ENCODE measurements around the gene CCNJ. TPM values are rescaled to one million over a fixed set of nuclear protein-coding genes. Genes with fewer than 3 reads are reported as not detected.

Gene CCNJ
- total and polyA plus RNA-seq, 3 experiments from 2014 or later: 1.1 to 10.0 (median 9.4) TPM

DNA sequence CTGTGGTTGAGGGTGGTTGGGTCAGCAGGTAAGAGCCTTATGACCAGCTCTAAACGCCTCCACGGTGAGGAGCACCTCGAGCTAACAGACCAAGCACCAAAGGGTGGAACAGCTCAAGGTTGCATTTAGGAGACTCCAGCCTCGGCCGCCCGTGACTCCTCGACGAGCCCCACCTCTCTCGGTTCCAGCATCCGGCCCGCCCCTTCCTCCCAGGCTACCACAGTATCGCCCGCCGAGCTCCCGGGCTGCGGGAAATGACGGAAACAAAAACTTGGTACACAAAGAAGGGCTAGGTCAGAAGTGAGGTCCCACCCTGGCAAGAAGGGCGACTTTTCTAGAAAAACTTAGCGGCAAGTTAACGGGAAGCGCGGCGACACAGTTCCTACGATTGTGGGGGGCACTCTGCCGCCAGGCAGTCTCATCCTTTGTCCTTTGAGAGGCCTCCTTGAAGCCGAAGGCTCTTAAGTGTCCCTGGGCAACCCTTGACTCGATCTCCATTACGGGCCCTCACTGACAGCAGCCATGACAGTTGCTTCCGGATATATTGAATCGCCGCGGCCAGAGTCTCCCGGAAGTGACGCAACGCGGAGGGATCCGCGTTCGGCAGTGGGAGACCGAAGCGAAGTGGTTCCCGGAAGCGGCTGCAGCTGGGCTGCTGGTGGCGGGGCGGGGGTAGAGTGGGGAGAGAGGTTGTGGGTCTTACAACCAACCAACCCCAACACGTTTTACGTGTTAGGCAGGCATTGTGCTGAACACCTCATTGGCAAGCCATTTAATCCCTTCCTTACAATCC lies 46.5 kb downstream of the CCNJ start:
- peak overlapping the region; percentile 95 for H3K4me3 ChIP-seq (ENCODE audit: low read length)

GRCh38 chr10:96090463-96090800 lies 47.0 kb downstream of the CCNJ start:
- H3K27me3 Mint-ChIP-seq: peaks cover 35 to 40% of the 10 kb centered on the region in 2 donors
- CTCF ChIA-PET: interaction anchor here (1.2 to 2.9 kb wide), 3 partner anchors 39 to 397 kb away, joined by 4 to 29 read pairs (median 8); partner anchors contain the start of genes TCTN3 and ZNF518A

More for the DNA sequence above, 46.5 kb downstream of the CCNJ start:
- Mint-ChIP-seq H3K9me3 (peaks cover 6 to 10% (median 7%) of the 10 kb centered on the region in 5 donors), H3K27ac (peak overlapping the region; percentile 97 to 99 (median 99)), H3K4me3 (peak overlapping the region; percentile 91 to 97 (median 96)), H3K27me3 (peaks cover 32 to 34% of the 10 kb centered on the region in 2 donors), H3K36me3 (peaks cover 4 to 22% (median 16%) of the 10 kb centered on the region in 3 donors), H3K4me1 (peaks cover 12 to 16% (median 15%) of the 10 kb centered on the region in 3 donors)
- POLR2A ChIA-PET: interaction anchor here (2.7 to 3.6 kb wide), 2 partner anchors 40 to 46 kb away, joined by 14 to 112 read pairs; partner anchors contain the start of genes CCNJ and ZNF518A
- peaks cover 3% of the 10 kb centered on the region for H3K27me3 ChIP-seq (ENCODE audit: insufficient read depth, low read length, poor library complexity, severe bottlenecking)
- H3K36me3 ChIP-seq (ENCODE audit: insufficient read depth, low read length): no peaks in the 10 kb centered on the region
- peaks cover 12% of the 10 kb centered on the region for H3K4me1 ChIP-seq (ENCODE audit: insufficient read depth, low read length)
- H3K9me3 ChIP-seq (ENCODE audit: low read length): no peaks in the 10 kb centered on the region
- peak overlapping the region; percentile 98 for H3K27ac ChIP-seq (ENCODE audit: low read depth, low read length)
- CTCF ChIA-PET: interaction anchor here (1.2 to 2.9 kb wide), 3 partner anchors 40 to 396 kb away, joined by 4 to 29 read pairs (median 8); partner anchors contain the start of genes TCTN3 and ZNF518A
- peak; percentile 82 to 96 (median 92) for DNase-seq

DNA sequence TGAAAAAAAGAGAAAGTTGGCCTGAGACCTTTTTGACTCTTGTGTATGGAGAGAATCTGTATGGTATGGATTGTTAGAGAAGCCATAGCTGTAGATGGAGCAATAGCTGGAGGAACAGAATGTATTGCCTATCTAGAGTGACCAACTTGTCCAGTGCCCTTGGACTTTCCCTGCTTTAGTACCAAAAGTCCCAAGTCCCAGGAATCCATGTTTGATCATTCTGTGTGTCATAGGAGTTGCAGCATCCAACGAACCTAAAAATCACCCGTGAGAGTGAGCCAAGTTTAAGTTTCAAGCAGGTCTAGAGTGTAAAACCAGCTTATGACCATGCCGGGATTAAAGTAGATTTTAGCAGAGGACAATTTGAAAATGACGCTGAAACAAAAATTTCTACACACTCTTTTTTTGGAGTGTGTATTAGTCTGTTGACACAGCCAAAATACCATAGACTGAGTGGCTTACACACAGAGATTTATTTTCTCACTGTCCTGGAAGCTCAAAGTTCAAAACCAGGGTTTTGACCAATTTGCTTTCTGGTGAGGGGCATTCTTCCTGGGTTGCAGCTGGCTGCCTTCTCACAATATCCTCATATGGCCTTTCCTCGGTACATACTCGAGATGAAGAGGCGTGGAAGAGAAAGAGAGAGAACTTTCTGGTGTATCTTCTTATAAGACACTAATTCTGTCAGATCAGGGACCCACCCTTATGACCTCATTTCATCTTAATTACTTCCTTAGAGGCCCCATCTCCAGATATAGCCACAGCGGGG lies 49.8 kb downstream of the CCNJ start:
- peaks cover 12% of the 10 kb centered on the region for H3K4me1 ChIP-seq (ENCODE audit: insufficient read depth, low read length)
- peaks cover 4 to 26% (median 8%) of the 10 kb centered on the region in 3 donors for H3K36me3 Mint-ChIP-seq
- no peak for DNase-seq
- H3K36me3 ChIP-seq (ENCODE audit: insufficient read depth, low read length): no peaks in the 10 kb centered on the region
- H3K27ac Mint-ChIP-seq: peak overlapping the region in 1 of 8 donors; percentile 10
- no peak overlapping the region for H3K4me3 ChIP-seq (ENCODE audit: low read length)
- H3K9me3 Mint-ChIP-seq: peaks cover 6 to 10% (median 8%) of the 10 kb centered on the region in 5 donors
- ChIA-PET POLR2A (interaction anchor here (0.8 kb wide), 1 partner anchor 37 kb away, joined by 3 read pairs; the partner anchor contains the start of gene ZNF518A), CTCF (no interaction called here)
- H3K27me3 ChIP-seq (ENCODE audit: insufficient read depth, low read length, poor library complexity, severe bottlenecking): peaks cover 3% of the 10 kb centered on the region
- no peaks in the 10 kb centered on the region for H3K9me3 ChIP-seq (ENCODE audit: low read length)
- H3K4me3 Mint-ChIP-seq: no peak overlapping the region
- no peak overlapping the region for H3K27ac ChIP-seq (ENCODE audit: low read depth, low read length)
- H3K4me1 Mint-ChIP-seq: peaks cover 12 to 16% (median 15%) of the 10 kb centered on the region in 3 donors
- peaks cover 55 to 63% of the 10 kb centered on the region in 2 donors for H3K27me3 Mint-ChIP-seq

More at GRCh38 chr10:96090463-96090800, 47.0 kb downstream of the CCNJ start:
- Histone ChIP-seq H3K27ac (ENCODE audit: low read depth, low read length) (peak overlapping the region; percentile 98), H3K4me1 (ENCODE audit: insufficient read depth, low read length) (peaks cover 12% of the 10 kb centered on the region), H3K9me3 (ENCODE audit: low read length) (no peaks in the 10 kb centered on the region), H3K27me3 (ENCODE audit: insufficient read depth, low read length, poor library complexity, severe bottlenecking) (peaks cover 3% of the 10 kb centered on the region), H3K4me3 (ENCODE audit: low read length) (peak overlapping the region; percentile 95), H3K36me3 (ENCODE audit: insufficient read depth, low read length) (no peaks in the 10 kb centered on the region)
- H3K27ac Mint-ChIP-seq: peak overlapping the region; percentile 97 to 99 (median 99)
- H3K4me3 Mint-ChIP-seq: peak overlapping the region; percentile 91 to 97 (median 96)
- DNase-seq: no peak
- H3K9me3 Mint-ChIP-seq: peaks cover 6 to 10% (median 8%) of the 10 kb centered on the region in 5 donors
- H3K36me3 Mint-ChIP-seq: peaks cover 4 to 22% (median 13%) of the 10 kb centered on the region in 3 donors
- POLR2A ChIA-PET: interaction anchor here (2.7 to 3.6 kb wide), 2 partner anchors 40 to 47 kb away, joined by 14 to 112 read pairs; partner anchors contain the start of genes CCNJ and ZNF518A
- H3K4me1 Mint-ChIP-seq: peaks cover 12 to 16% (median 15%) of the 10 kb centered on the region in 3 donors

DNA sequence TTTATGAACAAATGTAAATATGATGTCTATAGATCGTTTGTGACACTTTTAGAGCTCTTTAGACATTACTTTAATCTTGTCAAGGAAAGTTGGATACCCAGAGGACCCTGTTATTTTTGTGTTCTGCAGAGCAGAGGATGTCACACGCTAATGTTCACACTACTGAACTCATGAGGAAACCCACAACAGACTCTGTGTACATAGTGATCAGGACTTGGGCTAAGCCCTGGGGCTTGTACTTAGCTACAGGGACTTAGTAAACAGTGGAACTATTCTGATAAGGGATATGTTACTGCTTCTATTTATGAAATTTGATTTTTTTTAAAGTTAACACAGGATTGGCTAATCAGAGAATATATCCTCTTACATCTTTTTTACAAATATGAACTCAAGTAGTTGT lies 50.6 kb downstream of the CCNJ start:
- ChIA-PET CTCF (interaction anchor here (1.8 kb wide), 1 partner anchor 36 kb away, joined by 6 read pairs; the partner anchor contains the start of gene ZNF518A), POLR2A (no interaction called here)
- Mint-ChIP-seq H3K9me3 (peaks cover 6 to 10% (median 8%) of the 10 kb centered on the region in 5 donors), H3K4me1 (peaks cover 11 to 15% (median 15%) of the 10 kb centered on the region in 3 donors), H3K36me3 (peaks cover 4 to 26% (median 8%) of the 10 kb centered on the region in 3 donors), H3K27ac (no peak overlapping the region), H3K27me3 (peaks cover 56 to 71% of the 10 kb centered on the region in 2 donors), H3K4me3 (no peak overlapping the region)
- no peak overlapping the region for H3K27ac ChIP-seq (ENCODE audit: low read depth, low read length)
- peaks cover 12% of the 10 kb centered on the region for H3K4me1 ChIP-seq (ENCODE audit: insufficient read depth, low read length)
- no peak for DNase-seq
- no peak overlapping the region for H3K4me3 ChIP-seq (ENCODE audit: low read length)
- H3K27me3 ChIP-seq (ENCODE audit: insufficient read depth, low read length, poor library complexity, severe bottlenecking): peaks cover 5% of the 10 kb centered on the region
- H3K36me3 ChIP-seq (ENCODE audit: insufficient read depth, low read length): no peaks in the 10 kb centered on the region
- H3K9me3 ChIP-seq (ENCODE audit: low read length): no peaks in the 10 kb centered on the region

GRCh38 chr10:96096958-96097357 lies 53.6 kb downstream of the CCNJ start:
- Histone ChIP-seq H3K27ac (ENCODE audit: low read depth, low read length) (no peak overlapping the region), H3K4me1 (ENCODE audit: insufficient read depth, low read length) (no peaks in the 10 kb centered on the region), H3K27me3 (ENCODE audit: insufficient read depth, low read length, poor library complexity, severe bottlenecking) (peaks cover 13% of the 10 kb centered on the region), H3K9me3 (ENCODE audit: low read length) (no peaks in the 10 kb centered on the region), H3K36me3 (ENCODE audit: insufficient read depth, low read length) (no peaks in the 10 kb centered on the region), H3K4me3 (ENCODE audit: low read length) (no peak overlapping the region)
- no peak for DNase-seq
- Mint-ChIP-seq H3K9me3 (peaks cover 0 to 8% (median 3%) of the 10 kb centered on the region in 5 donors), H3K4me1 (no peaks in the 10 kb centered on the region), H3K4me3 (no peak overlapping the region), H3K27ac (no peak overlapping the region), H3K36me3 (peaks cover 0 to 30% (median 4%) of the 10 kb centered on the region in 3 donors), H3K27me3 (peaks cover 65 to 94% of the 10 kb centered on the region in 2 donors)
- ChIA-PET POLR2A (no interaction called here), CTCF (interaction anchor here (1.4 to 1.8 kb wide), 2 partner anchors 10 to 33 kb away, joined by 3 to 6 read pairs; partner anchors contain the start of gene ZNF518A)

DNA sequence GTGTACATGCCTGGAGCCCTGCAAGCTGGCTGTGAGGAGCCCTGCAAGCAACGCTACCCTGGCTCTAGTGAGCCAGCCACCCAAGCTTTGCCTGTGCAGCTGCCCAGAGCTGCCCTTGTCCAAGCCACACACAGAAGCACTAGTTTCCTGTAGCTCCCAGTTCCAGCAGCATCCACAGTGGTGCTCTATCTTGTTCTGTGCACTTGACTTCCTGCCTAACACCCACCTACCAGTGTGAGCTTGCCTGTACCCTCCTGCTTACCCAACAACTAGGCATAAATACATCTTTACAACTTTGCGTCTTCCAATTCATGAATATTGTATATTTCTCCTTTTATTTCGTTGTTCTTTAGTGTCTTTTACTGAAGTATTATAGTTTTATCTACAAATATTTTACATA lies 54.5 kb downstream of the CCNJ start:
- no peak overlapping the region for H3K27ac ChIP-seq (ENCODE audit: low read depth, low read length)
- CTCF ChIA-PET: interaction anchor here (1.4 to 1.8 kb wide), 2 partner anchors 9 to 32 kb away, joined by 3 to 6 read pairs; partner anchors contain the start of gene ZNF518A
- Mint-ChIP-seq H3K27ac (peak overlapping the region in 1 of 8 donors; percentile 36), H3K27me3 (peaks cover 61 to 91% of the 10 kb centered on the region in 2 donors), H3K4me3 (no peak overlapping the region), H3K4me1 (no peaks in the 10 kb centered on the region), H3K9me3 (peaks cover 0 to 8% (median 3%) of the 10 kb centered on the region in 5 donors), H3K36me3 (peaks cover 0 to 24% (median 0%) of the 10 kb centered on the region in 3 donors)
- no peak overlapping the region for H3K4me3 ChIP-seq (ENCODE audit: low read length)
- peaks cover 13% of the 10 kb centered on the region for H3K27me3 ChIP-seq (ENCODE audit: insufficient read depth, low read length, poor library complexity, severe bottlenecking)
- H3K4me1 ChIP-seq (ENCODE audit: insufficient read depth, low read length): no peaks in the 10 kb centered on the region
- no peaks in the 10 kb centered on the region for H3K36me3 ChIP-seq (ENCODE audit: insufficient read depth, low read length)
- DNase-seq: no peak
- POLR2A ChIA-PET: no interaction called here
- no peaks in the 10 kb centered on the region for H3K9me3 ChIP-seq (ENCODE audit: low read length)

DNA sequence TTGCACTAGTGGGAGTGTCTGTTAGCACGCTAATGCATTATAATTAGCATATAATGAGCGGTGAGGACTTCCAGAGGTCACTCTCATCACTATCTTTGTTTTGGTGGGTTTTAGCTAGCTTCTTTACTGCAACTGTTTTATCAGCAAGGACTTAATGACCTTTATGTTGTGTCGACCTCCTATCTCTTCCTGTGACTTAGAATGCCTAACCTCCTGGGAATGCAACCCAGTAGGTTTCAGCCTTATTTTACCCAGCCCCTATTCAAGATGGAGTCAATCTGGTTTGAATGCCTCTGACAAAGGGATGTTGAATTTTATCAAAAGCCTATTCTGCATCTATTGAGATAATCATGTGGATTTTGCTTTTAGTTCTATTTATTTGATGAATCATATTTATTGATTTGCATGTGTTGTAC lies 64.2 kb downstream of the CCNJ start:
- Histone ChIP-seq H3K36me3 (ENCODE audit: insufficient read depth, low read length) (no peaks in the 10 kb centered on the region), H3K4me3 (ENCODE audit: low read length) (no peak overlapping the region), H3K27me3 (ENCODE audit: insufficient read depth, low read length, poor library complexity, severe bottlenecking) (peaks cover 5% of the 10 kb centered on the region), H3K4me1 (ENCODE audit: insufficient read depth, low read length) (no peaks in the 10 kb centered on the region), H3K9me3 (ENCODE audit: low read length) (no peaks in the 10 kb centered on the region), H3K27ac (ENCODE audit: low read depth, low read length) (no peak overlapping the region)
- Mint-ChIP-seq H3K27ac (no peak overlapping the region), H3K36me3 (peaks cover 0 to 19% (median 0%) of the 10 kb centered on the region in 3 donors), H3K4me3 (no peak overlapping the region), H3K9me3 (peaks cover 2 to 17% (median 14%) of the 10 kb centered on the region in 5 donors), H3K4me1 (no peaks in the 10 kb centered on the region), H3K27me3 (peaks cover 55 to 80% of the 10 kb centered on the region in 2 donors)
- DNase-seq: no peak
- POLR2A ChIA-PET: no interaction called here
- CTCF ChIA-PET: interaction anchor here (1.0 kb wide), 1 partner anchor 11 kb away, joined by 3 read pairs; no protein-coding TSS in a partner anchor

Data from CD8-positive, alpha-beta memory T cell (primary cell).